Right ventricle myocardium inferior (tissue), 1 donor: Measurements from ENCODE around the gene MIF. TPM values are rescaled to one million over a fixed set of nuclear protein-coding genes. Genes with fewer than 3 reads are reported as not detected.
"Not testable (repeated sequence)": the region's sequence is repeated elsewhere in the genome, so short reads cannot be mapped to it uniquely, and the experiment has no call there.

Experiments used
- ATAC-seq: fragments of 200-7000 bp; cut with Tn5 transposase; one replicate; pipeline ENCODE4 v1.9.1; 2020; ENCODE audit warnings: mild to moderate bottlenecking, moderate library complexity
- DNase-seq: peaks from one replicate; pipeline ENCODE4 v3.0.0; 2021; ENCODE audit errors: missing footprints
- intact Hi-C: fragments of 100-400 bp; cut with DNase I; formaldehyde crosslinking; loops from one replicate; pipeline ENCODE4 v1.11.0; 2022
- total RNA-seq: library from RNA; stranded (reverse); fragmentation: NEBNext Ultra II Directional; extraction: Animal tissue kit (Norgen Biotek cat#: 25700); gene quantifications from one replicate; pipeline ENCODE4 v1.2.1, GENCODE V29; 2021
- donor health status: DM: no; HTN: yes; CAD: no; lungs with severe emphysema.

The MIF gene
- total RNA-seq, 1 donor from 2014 or later: 272 TPM

- peak; percentile 35 for ATAC-seq
- intact Hi-C loops, DNase-seq: not testable (repeated sequence)
Observed at GRCh38 chr22:23864499-23865154, 29.6 kb upstream of the MIF start.

GRCh38 chr22:23868580-23868979 lies 25.6 kb upstream of the MIF start:
- no peak for DNase-seq
- ATAC-seq: no peak
- intact Hi-C loops: no loop called here

- intact Hi-C loops: no loop called here
- no peak for ATAC-seq
- no peak for DNase-seq
Observed at GRCh38 chr22:23874871-23875270, 19.3 kb upstream of the MIF start.

GRCh38 chr22:23875801-23876200 lies 18.4 kb upstream of the MIF start:
- DNase-seq (no peak), ATAC-seq (no peak)
- intact Hi-C loops: no loop called here

GRCh38 chr22:23877566-23877965 lies 16.6 kb upstream of the MIF start:
- ATAC-seq (no peak), DNase-seq (no peak)
- intact Hi-C loops: no loop called here

GRCh38 chr22:23878219-23878618 lies 16.0 kb upstream of the MIF start:
- intact Hi-C loops: no loop called here
- ATAC-seq: peak; percentile 65
- DNase-seq: no peak

GRCh38 chr22:23882370-23882769 lies 11.8 kb upstream of the MIF start:
- ATAC-seq (peak; percentile 26), DNase-seq (no peak)
- intact Hi-C loops: no loop called here

- ATAC-seq (no peak), DNase-seq (no peak)
- intact Hi-C loops: no loop called here
Observed at GRCh38 chr22:23883658-23884057, 10.5 kb upstream of the MIF start.

GRCh38 chr22:23884140-23884539 lies 10.0 kb upstream of the MIF start:
- intact Hi-C loops: no loop called here
- ATAC-seq (no peak), DNase-seq (no peak)

GRCh38 chr22:23888615-23889401 lies 5.4 kb upstream of the MIF start:
- ATAC-seq (no peak), DNase-seq (peak; percentile 69)
- intact Hi-C loops: no loop called here

- peak; percentile 74 for DNase-seq
- ATAC-seq: no peak
- intact Hi-C loops: no loop called here
Observed at GRCh38 chr22:23889620-23890019, 4.6 kb upstream of the MIF start.

GRCh38 chr22:23891726-23892125 lies 2.5 kb upstream of the MIF start:
- no peak for DNase-seq
- no peak for ATAC-seq
- intact Hi-C loops: no loop called here

- intact Hi-C loops: no loop called here
- ATAC-seq: no peak
- DNase-seq: no peak
Observed at GRCh38 chr22:23892130-23892529, 2.1 kb upstream of the MIF start.

- intact Hi-C loops: no loop called here
- DNase-seq: no peak
- no peak for ATAC-seq
Observed at GRCh38 chr22:23892706-23893105, 1.5 kb upstream of the MIF start.

GRCh38 chr22:23893121-23893944 lies 850 bp upstream of the MIF start:
- no peak for ATAC-seq
- intact Hi-C loops: no loop called here

GRCh38 chr22:23894710-23895598 lies 771 bp downstream of the MIF start:
- ATAC-seq: peak; percentile 51

More at GRCh38 chr22:23893121-23893944, 850 bp upstream of the MIF start:
- no peak for DNase-seq

GRCh38 chr22:23895599-23896144 lies 1.5 kb downstream of the MIF start:
- intact Hi-C loops: loop anchor here (2.0 kb wide), 1 partner anchor 19 kb away; no protein-coding TSS in a partner anchor
- DNase-seq: no peak
- ATAC-seq: no peak

More at GRCh38 chr22:23894710-23895598, 771 bp downstream of the MIF start:
- DNase-seq: peak; percentile 86
- intact Hi-C loops: loop anchor here (2.0 kb wide), 1 partner anchor 20 kb away; no protein-coding TSS in a partner anchor

- no peak for DNase-seq
- intact Hi-C loops: no loop called here
- ATAC-seq: no peak
Observed at GRCh38 chr22:23896166-23896522, 2.0 kb downstream of the MIF start.
